ENCODE measurements around the gene ST3GAL3.

Gene ST3GAL3

GRCh38 chr1:43946236-43947060 is 239.1 kb downstream of the ST3GAL3 start, which contains the start of gene IPO13 (continued):
- TF ChIP-seq KLF9 (tag by site-specific recombination; IDR thresholded peaks at IDR 0.05; ENCODE audit: low read depth): peak; percentile 63
- 0 out of 2 replicates have a peak, but pooled peaks have one; percentile 9 for TF ChIP-seq ZNF146 (tag by site-specific recombination; IDR thresholded peaks at IDR 0.05)
- TF ChIP-seq, protein P1, sequence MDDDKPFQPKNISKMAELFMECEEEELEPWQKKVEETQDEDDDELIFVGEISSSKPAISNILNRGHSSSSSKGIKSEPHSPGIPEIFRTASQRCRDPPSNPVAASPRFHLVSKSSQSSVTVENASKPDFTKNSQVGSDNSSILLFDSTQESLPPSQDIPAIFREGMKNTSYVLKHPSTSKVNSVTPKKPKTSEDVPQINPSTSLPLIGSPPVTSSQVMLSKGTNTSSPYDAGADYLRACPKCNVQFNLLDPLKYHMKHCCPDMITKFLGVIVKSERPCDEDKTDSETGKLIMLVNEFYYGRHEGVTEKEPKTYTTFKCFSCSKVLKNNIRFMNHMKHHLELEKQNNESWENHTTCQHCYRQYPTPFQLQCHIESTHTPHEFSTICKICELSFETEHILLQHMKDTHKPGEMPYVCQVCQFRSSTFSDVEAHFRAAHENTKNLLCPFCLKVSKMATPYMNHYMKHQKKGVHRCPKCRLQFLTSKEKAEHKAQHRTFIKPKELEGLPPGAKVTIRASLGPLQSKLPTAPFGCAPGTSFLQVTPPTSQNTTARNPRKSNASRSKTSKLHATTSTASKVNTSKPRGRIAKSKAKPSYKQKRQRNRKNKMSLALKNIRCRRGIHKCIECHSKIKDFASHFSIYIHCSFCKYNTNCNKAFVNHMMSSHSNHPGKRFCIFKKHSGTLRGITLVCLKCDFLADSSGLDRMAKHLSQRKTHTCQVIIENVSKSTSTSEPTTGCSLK (tag by site-specific recombination; IDR thresholded peaks at IDR 0.05): no peak
- peak; percentile 72; the same call in 1 of the 2 replicates for TF ChIP-seq ZNF610 (tag by site-specific recombination; IDR thresholded peaks at IDR 0.05; ENCODE audit: borderline replicate concordance)
- TF ChIP-seq ZNF140 (tag by site-specific recombination; IDR thresholded peaks at IDR 0.05): no peak
- TF ChIP-seq ZNF785 (tag by site-specific recombination; IDR thresholded peaks at IDR 0.05): no peak; the same call in 1 of the 2 replicates
- no peak for TF ChIP-seq ZNF560 (tag by site-specific recombination; IDR thresholded peaks at IDR 0.05; ENCODE audit: borderline replicate concordance)
- no peak for TF ChIP-seq ZNF174 (tag by site-specific recombination; IDR thresholded peaks at IDR 0.05)
- TF ChIP-seq, protein P2, sequence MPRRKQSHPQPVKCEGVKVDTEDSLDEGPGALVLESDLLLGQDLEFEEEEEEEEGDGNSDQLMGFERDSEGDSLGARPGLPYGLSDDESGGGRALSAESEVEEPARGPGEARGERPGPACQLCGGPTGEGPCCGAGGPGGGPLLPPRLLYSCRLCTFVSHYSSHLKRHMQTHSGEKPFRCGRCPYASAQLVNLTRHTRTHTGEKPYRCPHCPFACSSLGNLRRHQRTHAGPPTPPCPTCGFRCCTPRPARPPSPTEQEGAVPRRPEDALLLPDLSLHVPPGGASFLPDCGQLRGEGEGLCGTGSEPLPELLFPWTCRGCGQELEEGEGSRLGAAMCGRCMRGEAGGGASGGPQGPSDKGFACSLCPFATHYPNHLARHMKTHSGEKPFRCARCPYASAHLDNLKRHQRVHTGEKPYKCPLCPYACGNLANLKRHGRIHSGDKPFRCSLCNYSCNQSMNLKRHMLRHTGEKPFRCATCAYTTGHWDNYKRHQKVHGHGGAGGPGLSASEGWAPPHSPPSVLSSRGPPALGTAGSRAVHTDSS (tag by site-specific recombination; IDR thresholded peaks at IDR 0.05): no peak
- TF ChIP-seq OSR2 (tag by site-specific recombination; IDR thresholded peaks at IDR 0.05): 0 out of 2 replicates have a peak, but pooled peaks have one; percentile 9
- 0 out of 2 replicates have a peak, but pooled peaks have one; percentile 49 for TF ChIP-seq ZNF18 (tag by site-specific recombination; IDR thresholded peaks at IDR 0.05)
- TF ChIP-seq ZNF561 (tag by site-specific recombination; IDR thresholded peaks at IDR 0.05; ENCODE audit: borderline replicate concordance): peak; percentile 82; the same call in 1 of the 2 replicates
- no peak for TF ChIP-seq RBAK (tag by site-specific recombination; IDR thresholded peaks at IDR 0.05)
- no peak for TF ChIP-seq ZNF544 (tag by site-specific recombination; IDR thresholded peaks at IDR 0.05)
- peak; percentile 35; the same call in 1 of the 2 replicates for TF ChIP-seq ZSCAN4 (tag by site-specific recombination; IDR thresholded peaks at IDR 0.05)
- no peak for TF ChIP-seq GLI4 (tag by site-specific recombination; IDR thresholded peaks at IDR 0.05)
- TF ChIP-seq ZNF707 (tag by site-specific recombination; IDR thresholded peaks at IDR 0.05): no peak
- TF ChIP-seq, protein P3, sequence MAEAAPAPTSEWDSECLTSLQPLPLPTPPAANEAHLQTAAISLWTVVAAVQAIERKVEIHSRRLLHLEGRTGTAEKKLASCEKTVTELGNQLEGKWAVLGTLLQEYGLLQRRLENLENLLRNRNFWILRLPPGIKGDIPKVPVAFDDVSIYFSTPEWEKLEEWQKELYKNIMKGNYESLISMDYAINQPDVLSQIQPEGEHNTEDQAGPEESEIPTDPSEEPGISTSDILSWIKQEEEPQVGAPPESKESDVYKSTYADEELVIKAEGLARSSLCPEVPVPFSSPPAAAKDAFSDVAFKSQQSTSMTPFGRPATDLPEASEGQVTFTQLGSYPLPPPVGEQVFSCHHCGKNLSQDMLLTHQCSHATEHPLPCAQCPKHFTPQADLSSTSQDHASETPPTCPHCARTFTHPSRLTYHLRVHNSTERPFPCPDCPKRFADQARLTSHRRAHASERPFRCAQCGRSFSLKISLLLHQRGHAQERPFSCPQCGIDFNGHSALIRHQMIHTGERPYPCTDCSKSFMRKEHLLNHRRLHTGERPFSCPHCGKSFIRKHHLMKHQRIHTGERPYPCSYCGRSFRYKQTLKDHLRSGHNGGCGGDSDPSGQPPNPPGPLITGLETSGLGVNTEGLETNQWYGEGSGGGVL (tag by site-specific recombination; IDR thresholded peaks at IDR 0.05): peak; percentile 41; the same call in 1 of the 2 replicates
- TF ChIP-seq, protein P4, sequence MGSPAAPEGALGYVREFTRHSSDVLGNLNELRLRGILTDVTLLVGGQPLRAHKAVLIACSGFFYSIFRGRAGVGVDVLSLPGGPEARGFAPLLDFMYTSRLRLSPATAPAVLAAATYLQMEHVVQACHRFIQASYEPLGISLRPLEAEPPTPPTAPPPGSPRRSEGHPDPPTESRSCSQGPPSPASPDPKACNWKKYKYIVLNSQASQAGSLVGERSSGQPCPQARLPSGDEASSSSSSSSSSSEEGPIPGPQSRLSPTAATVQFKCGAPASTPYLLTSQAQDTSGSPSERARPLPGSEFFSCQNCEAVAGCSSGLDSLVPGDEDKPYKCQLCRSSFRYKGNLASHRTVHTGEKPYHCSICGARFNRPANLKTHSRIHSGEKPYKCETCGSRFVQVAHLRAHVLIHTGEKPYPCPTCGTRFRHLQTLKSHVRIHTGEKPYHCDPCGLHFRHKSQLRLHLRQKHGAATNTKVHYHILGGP (tag by site-specific recombination; IDR thresholded peaks at IDR 0.05): no peak
- no peak for TF ChIP-seq ZNF670 (tag by site-specific recombination; IDR thresholded peaks at IDR 0.05; ENCODE audit: low read depth)
- no peak for TF ChIP-seq ZBTB21 (tag by site-specific recombination; IDR thresholded peaks at IDR 0.05)
- no peak for TF ChIP-seq ZNF510 (tag by site-specific recombination; IDR thresholded peaks at IDR 0.05; ENCODE audit: insufficient replicate concordance)
- TF ChIP-seq ZFP37 (tag by site-specific recombination; IDR thresholded peaks at IDR 0.05): peak; percentile 68; the same call in 1 of the 2 replicates
- no peak; the same call in none of the 2 replicates for TF ChIP-seq ZFP69B (tag by site-specific recombination; IDR thresholded peaks at IDR 0.05)
- no peak for TF ChIP-seq ZNF133 (tag by site-specific recombination; IDR thresholded peaks at IDR 0.05)
- no peak for TF ChIP-seq ZNF404 (tag by site-specific recombination; IDR thresholded peaks at IDR 0.05)
- no peak for TF ChIP-seq FEZF1 (tag by site-specific recombination; IDR thresholded peaks at IDR 0.05)
- TF ChIP-seq ZNF548 (tag by site-specific recombination; IDR thresholded peaks at IDR 0.05): no peak
- TF ChIP-seq ZNF626 (tag by site-specific recombination; IDR thresholded peaks at IDR 0.05): no peak
- TF ChIP-seq ZNF138 (tag by site-specific recombination; IDR thresholded peaks at IDR 0.05; ENCODE audit: borderline replicate concordance): no peak
